Vagina (tissue), 2 donors: ENCODE data around the gene NPTX1. TPM values are rescaled to one million over a fixed set of nuclear protein-coding genes. Genes with fewer than 3 reads are reported as not detected.

Experiments
- DNase-seq, 2 donors: peaks; one replicate each; pipeline ENCODE4 v3.0.0-alpha.2; 2017; ENCODE audit errors: extremely low spot score in 2 of 2
- H3K27ac ChIP-seq: fragments of 200-600 bp; sonication (generic); one replicate; pipeline ENCODE4 v1.5.1; 2019
- H3K27me3 ChIP-seq: fragments of 200-600 bp; sonication (generic); one replicate; pipeline ENCODE4 v1.5.1; 2019
- H3K36me3 ChIP-seq, 2 donors: fragments of 200-600 bp; sonication (generic); one replicate each; pipeline ENCODE4 v1.5.1; 2017 to 2019
- H3K4me1 ChIP-seq: fragments of 200-600 bp; sonication (generic); one replicate; pipeline ENCODE4 v1.5.1; 2019
- H3K4me3 ChIP-seq, 2 donors: fragments of 200-600 bp; sonication (generic); 1 replicate in 1 of 2; 2 replicates in 1 of 2; pipeline ENCODE4 v1.5.1; 2016 to 2019
- H3K9me3 ChIP-seq: fragments of 200-600 bp; sonication (generic); one replicate; pipeline ENCODE4 v1.5.1; 2019
- POLR2A ChIP-seq, 2 donors: fragments of 450-650 bp; IDR thresholded peaks; one replicate each; pipeline ENCODE4 v1.6.1; 2017; ENCODE audit warnings: antibody characterized with exemption in 2 of 2, mild to moderate bottlenecking in 2 of 2, moderate library complexity in 2 of 2
- POLR2AphosphoS5 ChIP-seq, 2 donors: sonication (generic); formaldehyde crosslinking; IDR thresholded peaks; one replicate each; pipeline ENCODE4 v1.9.0; 2017; ENCODE audit warnings: antibody characterized with exemption in 2 of 2, mild to moderate bottlenecking in 2 of 2, low read depth in 1 of 2; ENCODE audit not compliant: insufficient read depth in 1 of 2
- intact Hi-C: fragments of 100-400 bp; cut with DNase I; formaldehyde crosslinking; loops from one replicate; pipeline ENCODE4 v1.15.1; 2023
- total RNA-seq: library from RNA; depleted of rRNA; stranded (reverse); fragments of >200 nt; gene quantifications from one replicate; pipeline ENCODE4 v1.2.3, GENCODE V29; 2016
- TF ChIP-seq, protein P1 (sequence below), 3 experiments: fragments of 450-650 bp in 2 of 3; fragments of 200-600 bp in 1 of 3; sonication (generic) in 1 of 3; IDR thresholded peaks; one replicate each; pipeline ENCODE4 v1.5.1; 2017 to 2019; ENCODE audit warnings: antibody characterized with exemption in 3 of 3, mild to moderate bottlenecking in 2 of 3, moderate library complexity in 2 of 3

The NPTX1 gene
- total RNA-seq, 1 donor from 2014 or later: 0.49 TPM

GRCh38 chr17:80482555-80483308 is 6.3 kb upstream of the NPTX1 start:
- intact Hi-C loops: no loop called here
- peaks cover 15% of the 10 kb centered on the region for H3K27me3 ChIP-seq

GRCh38 chr17:80482058-80482318 is 5.6 kb upstream of the NPTX1 start:
- no peak for DNase-seq
- H3K4me3 ChIP-seq: no peak overlapping the region
- no peaks in the 10 kb centered on the region for H3K9me3 ChIP-seq
- intact Hi-C loops: no loop called here
- H3K36me3 ChIP-seq: no peaks in the 10 kb centered on the region
- H3K27me3 ChIP-seq: peaks cover 17% of the 10 kb centered on the region
- TF ChIP-seq POLR2A (IDR thresholded peaks at IDR 0.05): no peak
- TF ChIP-seq, protein P1, sequence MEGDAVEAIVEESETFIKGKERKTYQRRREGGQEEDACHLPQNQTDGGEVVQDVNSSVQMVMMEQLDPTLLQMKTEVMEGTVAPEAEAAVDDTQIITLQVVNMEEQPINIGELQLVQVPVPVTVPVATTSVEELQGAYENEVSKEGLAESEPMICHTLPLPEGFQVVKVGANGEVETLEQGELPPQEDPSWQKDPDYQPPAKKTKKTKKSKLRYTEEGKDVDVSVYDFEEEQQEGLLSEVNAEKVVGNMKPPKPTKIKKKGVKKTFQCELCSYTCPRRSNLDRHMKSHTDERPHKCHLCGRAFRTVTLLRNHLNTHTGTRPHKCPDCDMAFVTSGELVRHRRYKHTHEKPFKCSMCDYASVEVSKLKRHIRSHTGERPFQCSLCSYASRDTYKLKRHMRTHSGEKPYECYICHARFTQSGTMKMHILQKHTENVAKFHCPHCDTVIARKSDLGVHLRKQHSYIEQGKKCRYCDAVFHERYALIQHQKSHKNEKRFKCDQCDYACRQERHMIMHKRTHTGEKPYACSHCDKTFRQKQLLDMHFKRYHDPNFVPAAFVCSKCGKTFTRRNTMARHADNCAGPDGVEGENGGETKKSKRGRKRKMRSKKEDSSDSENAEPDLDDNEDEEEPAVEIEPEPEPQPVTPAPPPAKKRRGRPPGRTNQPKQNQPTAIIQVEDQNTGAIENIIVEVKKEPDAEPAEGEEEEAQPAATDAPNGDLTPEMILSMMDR (IDR thresholded peaks at IDR 0.05): no peak
- no peak for TF ChIP-seq POLR2AphosphoS5 (IDR thresholded peaks at IDR 0.05; ENCODE audit: insufficient read depth in 1 of 2, low read depth in 1 of 2)
- no peak overlapping the region for H3K27ac ChIP-seq
- peaks cover 23% of the 10 kb centered on the region for H3K4me1 ChIP-seq

More at GRCh38 chr17:80482555-80483308, 6.3 kb upstream of the NPTX1 start:
- Histone ChIP-seq H3K4me3 (no peak overlapping the region), H3K27ac (no peak overlapping the region), H3K9me3 (no peaks in the 10 kb centered on the region), H3K4me1 (peaks cover 16% of the 10 kb centered on the region), H3K36me3 (no peaks in the 10 kb centered on the region)
- no peak for DNase-seq
- TF ChIP-seq POLR2AphosphoS5 (IDR thresholded peaks at IDR 0.05; ENCODE audit: insufficient read depth in 1 of 2, low read depth in 1 of 2) (no peak), POLR2A (IDR thresholded peaks at IDR 0.05) (no peak)
- TF ChIP-seq, protein P1 (IDR thresholded peaks at IDR 0.05): no peak

DNA sequence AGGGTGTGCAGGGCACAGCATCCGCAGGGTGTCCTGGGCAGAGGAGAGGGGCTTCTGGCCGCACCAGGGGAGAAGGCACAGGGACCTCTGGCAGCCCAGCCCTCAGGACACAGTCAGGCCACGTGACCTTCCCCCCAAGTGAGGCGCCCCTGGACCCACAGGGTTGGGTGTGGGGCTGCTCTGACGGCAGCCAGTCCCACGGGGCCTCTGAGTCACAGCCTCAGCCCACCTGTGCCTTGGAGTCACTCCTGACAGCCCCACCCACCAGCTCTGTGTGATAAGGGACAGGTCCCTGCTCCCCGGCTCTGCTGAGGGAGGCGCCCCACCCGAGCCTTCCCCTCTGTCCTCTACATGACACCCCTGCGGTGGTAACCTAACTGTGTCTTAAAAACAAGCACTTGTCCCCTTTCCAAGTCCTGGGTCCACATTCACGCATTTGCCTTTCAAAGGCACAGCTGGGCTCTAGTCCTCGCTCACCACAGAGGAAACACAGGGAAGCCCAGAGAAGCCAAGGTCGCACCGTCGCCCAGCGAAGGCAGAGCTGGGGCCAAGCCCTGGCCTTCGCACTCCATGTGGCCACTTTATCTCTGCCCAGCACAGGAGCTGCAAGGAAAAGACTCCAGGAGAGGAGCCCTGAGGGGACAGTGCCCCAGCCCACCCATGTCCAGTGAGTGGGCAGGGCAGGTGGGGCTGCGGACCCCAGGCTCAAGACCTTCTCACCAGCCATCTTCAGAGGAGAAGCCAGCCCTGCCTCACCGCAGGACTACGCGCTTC is 5.1 kb upstream of the NPTX1 start:
- H3K9me3 ChIP-seq: no peaks in the 10 kb centered on the region
- H3K27ac ChIP-seq: no peak overlapping the region
- H3K36me3 ChIP-seq: no peaks in the 10 kb centered on the region
- DNase-seq: no peak
- H3K4me3 ChIP-seq: no peak overlapping the region
- TF ChIP-seq POLR2AphosphoS5 (IDR thresholded peaks at IDR 0.05; ENCODE audit: insufficient read depth in 1 of 2, low read depth in 1 of 2): no peak
- no peak for TF ChIP-seq POLR2A (IDR thresholded peaks at IDR 0.05)
- TF ChIP-seq, protein P1 (IDR thresholded peaks at IDR 0.05): no peak
- peaks cover 28% of the 10 kb centered on the region for H3K4me1 ChIP-seq
- intact Hi-C loops: no loop called here
- peaks cover 22% of the 10 kb centered on the region for H3K27me3 ChIP-seq

GRCh38 chr17:80480248-80480647 is 3.8 kb upstream of the NPTX1 start:
- Histone ChIP-seq H3K36me3 (no peaks in the 10 kb centered on the region), H3K9me3 (no peaks in the 10 kb centered on the region), H3K27ac (no peak overlapping the region), H3K4me3 (no peak overlapping the region), H3K4me1 (peaks cover 38% of the 10 kb centered on the region), H3K27me3 (peaks cover 28% of the 10 kb centered on the region)
- no peak for DNase-seq
- intact Hi-C loops: no loop called here
- no peak for TF ChIP-seq POLR2AphosphoS5 (IDR thresholded peaks at IDR 0.05; ENCODE audit: insufficient read depth in 1 of 2, low read depth in 1 of 2)
- TF ChIP-seq, protein P1 (IDR thresholded peaks at IDR 0.05): no peak
- TF ChIP-seq POLR2A (IDR thresholded peaks at IDR 0.05): no peak

- Histone ChIP-seq H3K4me1 (peaks cover 48% of the 10 kb centered on the region), H3K27me3 (peaks cover 34% of the 10 kb centered on the region), H3K9me3 (no peaks in the 10 kb centered on the region), H3K27ac (no peak overlapping the region), H3K4me3 (no peak overlapping the region), H3K36me3 (no peaks in the 10 kb centered on the region)
- intact Hi-C loops: no loop called here
- DNase-seq: no peak
- TF ChIP-seq, protein P1 (IDR thresholded peaks at IDR 0.05): no peak
- TF ChIP-seq POLR2AphosphoS5 (IDR thresholded peaks at IDR 0.05; ENCODE audit: insufficient read depth in 1 of 2, low read depth in 1 of 2): no peak
- TF ChIP-seq POLR2A (IDR thresholded peaks at IDR 0.05): no peak
Measured at GRCh38 chr17:80479246-80479566, 2.8 kb upstream of the NPTX1 start.
